Neural progenitor cell (in vitro differentiated cells): ENCODE data around the gene FRRS1L.

Source experiments
- EZH2phosphoT487 ChIP-seq: fragments of 200-600 bp; sonication (generic); IDR thresholded peaks from 2 replicates; pipeline ENCODE4 v1.6.1; 2017; ENCODE audit warnings: antibody characterized with exemption
- TF ChIP-seq, protein P1 (sequence below): fragments of 200-600 bp; sonication (generic); IDR thresholded peaks from 2 replicates; pipeline ENCODE4 v1.5.1; 2017; ENCODE audit warnings: antibody characterized with exemption, mild to moderate bottlenecking

DNA sequence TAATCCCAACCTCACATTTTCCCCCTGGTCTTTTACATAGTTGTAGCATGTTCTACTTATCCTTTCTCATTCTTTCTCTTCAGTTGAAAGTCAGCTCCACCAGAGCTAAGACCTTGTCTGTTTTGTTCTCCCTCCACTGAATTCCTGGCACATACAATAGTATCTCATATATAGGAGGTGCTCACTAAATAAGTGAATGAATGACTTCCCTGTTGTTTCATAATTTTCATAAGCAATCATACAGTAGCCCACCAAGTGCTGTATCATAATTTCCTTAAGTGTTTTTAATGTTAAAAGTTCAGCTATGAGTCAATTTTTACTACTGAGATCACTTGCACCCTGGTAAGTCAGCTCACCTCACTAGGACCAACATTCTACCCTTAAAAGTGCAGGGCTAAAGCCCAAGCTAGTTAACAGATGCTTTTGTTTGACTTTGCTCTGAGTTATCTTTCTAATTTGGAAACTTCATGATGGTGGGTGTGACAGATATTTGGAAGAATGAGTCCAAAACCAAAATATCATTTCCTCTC lies 74.9 kb downstream of the FRRS1L start:
- TF ChIP-seq, protein P1, sequence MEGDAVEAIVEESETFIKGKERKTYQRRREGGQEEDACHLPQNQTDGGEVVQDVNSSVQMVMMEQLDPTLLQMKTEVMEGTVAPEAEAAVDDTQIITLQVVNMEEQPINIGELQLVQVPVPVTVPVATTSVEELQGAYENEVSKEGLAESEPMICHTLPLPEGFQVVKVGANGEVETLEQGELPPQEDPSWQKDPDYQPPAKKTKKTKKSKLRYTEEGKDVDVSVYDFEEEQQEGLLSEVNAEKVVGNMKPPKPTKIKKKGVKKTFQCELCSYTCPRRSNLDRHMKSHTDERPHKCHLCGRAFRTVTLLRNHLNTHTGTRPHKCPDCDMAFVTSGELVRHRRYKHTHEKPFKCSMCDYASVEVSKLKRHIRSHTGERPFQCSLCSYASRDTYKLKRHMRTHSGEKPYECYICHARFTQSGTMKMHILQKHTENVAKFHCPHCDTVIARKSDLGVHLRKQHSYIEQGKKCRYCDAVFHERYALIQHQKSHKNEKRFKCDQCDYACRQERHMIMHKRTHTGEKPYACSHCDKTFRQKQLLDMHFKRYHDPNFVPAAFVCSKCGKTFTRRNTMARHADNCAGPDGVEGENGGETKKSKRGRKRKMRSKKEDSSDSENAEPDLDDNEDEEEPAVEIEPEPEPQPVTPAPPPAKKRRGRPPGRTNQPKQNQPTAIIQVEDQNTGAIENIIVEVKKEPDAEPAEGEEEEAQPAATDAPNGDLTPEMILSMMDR, result no peak
- no peak for TF ChIP-seq EZH2phosphoT487
